GM23248 (cell line): ENCODE measurements around the gene CABYR. TPM values are rescaled to one million over a fixed set of nuclear protein-coding genes. Genes with fewer than 3 reads are reported as not detected.

Experiments
- DNase-seq: peaks from one replicate; pipeline ENCODE4 v3.0.0-alpha.2; 2015
- H2AFZ ChIP-seq: fragments of 200-600 bp; sonication (generic); 2 replicates; pipeline ENCODE4 v1.6.1; 2016; ENCODE audit warnings: antibody characterized with exemption
- H3F3A ChIP-seq: fragments of 200-600 bp; sonication (generic); 2 replicates; pipeline ENCODE4 v1.6.1; 2016; ENCODE audit warnings: mild to moderate bottlenecking, antibody characterized with exemption, mixed run types; ENCODE audit not compliant: insufficient read depth
- H3K27ac ChIP-seq: fragments of 200-600 bp; sonication (generic); 2 replicates; pipeline ENCODE4 v1.5.1; 2016; ENCODE audit warnings: mild to moderate bottlenecking
- H3K27me3 ChIP-seq: fragments of 200-600 bp; sonication (generic); replicated peaks from 2 replicates; pipeline ENCODE4 v1.6.1; 2016; ENCODE audit warnings: mild to moderate bottlenecking; ENCODE audit not compliant: insufficient read depth
- H3K36me3 ChIP-seq: fragments of 200-600 bp; sonication (generic); 2 replicates; pipeline ENCODE4 v1.6.1; 2016; ENCODE audit warnings: low read depth, mild to moderate bottlenecking
- H3K4me1 ChIP-seq: fragments of 200-600 bp; sonication (generic); 2 replicates; pipeline ENCODE4 v1.6.1; 2016; ENCODE audit warnings: mild to moderate bottlenecking; ENCODE audit not compliant: insufficient read depth
- H3K4me2 ChIP-seq: fragments of 200-600 bp; sonication (generic); one replicate; pipeline ENCODE4 v1.6.1; 2016; ENCODE audit warnings: mild to moderate bottlenecking; ENCODE audit not compliant: unreplicated experiment
- H3K4me3 ChIP-seq: fragments of 200-600 bp; sonication (generic); 2 replicates; pipeline ENCODE4 v1.5.1; 2016; ENCODE audit warnings: mild to moderate bottlenecking
- H3K79me2 ChIP-seq: fragments of 200-600 bp; sonication (generic); 2 replicates; pipeline ENCODE4 v1.6.1; 2016; ENCODE audit warnings: mild to moderate bottlenecking; ENCODE audit not compliant: insufficient read depth
- H3K9ac ChIP-seq: fragments of 200-600 bp; sonication (generic); 2 replicates; pipeline ENCODE4 v1.6.1; 2016; ENCODE audit warnings: mild to moderate bottlenecking
- H3K9me2 ChIP-seq: fragments of 200-600 bp; sonication (generic); 2 replicates; pipeline ENCODE4 v1.6.1; 2016; ENCODE audit warnings: mixed run types, mild to moderate bottlenecking, moderate library complexity; ENCODE audit not compliant: insufficient read depth
- H3K9me3 ChIP-seq: fragments of 200-600 bp; sonication (generic); one replicate; pipeline ENCODE4 v1.6.1; 2017; ENCODE audit warnings: low read depth
- H4K20me1 ChIP-seq: fragments of 200-600 bp; sonication (generic); 2 replicates; pipeline ENCODE4 v1.6.0; 2016; ENCODE audit not compliant: insufficient read depth
- EZH2 ChIP-seq: fragments of 200-600 bp; sonication (generic); IDR thresholded peaks from 2 replicates; pipeline ENCODE4 v1.6.1; 2018; ENCODE audit warnings: antibody characterized with exemption, mild to moderate bottlenecking; ENCODE audit not compliant: insufficient read depth, poor library complexity, severe bottlenecking
- EZH2phosphoT487 ChIP-seq: fragments of 200-600 bp; sonication (generic); IDR thresholded peaks from 2 replicates; pipeline ENCODE4 v1.6.1; 2018; ENCODE audit warnings: antibody characterized with exemption, moderate library complexity, mild to moderate bottlenecking, low read depth; ENCODE audit not compliant: insufficient read depth
- WGBS, 2 experiments: methylation state at CpG; one replicate each; pipeline ENCODE4 v1.1.6; 2015 to 2017; ENCODE audit warnings: low lambda C conversion rate in 2 of 2, low coverage in 1 of 2; ENCODE audit errors: missing lambda C conversion rate in 2 of 2; 5-methylcytosine and 5-hydroxymethylcytosine counted together
- in situ Hi-C: fragments of 300-500 bp; cut with MboI; formaldehyde crosslinking; loops from 2 replicates; pipeline ENCODE4 v1.15.0; 2020
- polyA plus RNA-seq: library from polyadenylated mRNA; unstranded; fragments of >200 nt; fragmentation: Nextera tagmentation; extraction: Ambion mirVana; gene quantifications from 2 replicates; pipeline ENCODE4 v1.2.1, GENCODE V29; 2016
- total RNA-seq: library from RNA; depleted of rRNA; stranded (reverse); fragments of >200 nt; shearing (Covaris generic); gene quantifications from 2 replicates; pipeline ENCODE4 v1.2.3, GENCODE V29; 2014

CABYR gene
- total and polyA plus RNA-seq, 2 experiments from 2014 or later, result 2.9 to 3.6 TPM

- H3K36me3 ChIP-seq, result no peaks in the 10 kb centered on the region
- in situ Hi-C loops, result no loop called here
- no peak overlapping the region for H3K9ac ChIP-seq
- WGBS, 2 experiments, result 83 to 89% methylated on average over 9 of the region's 9 CpGs
- H3K9me3 ChIP-seq, result no peaks in the 10 kb centered on the region
- no peak overlapping the region for H2AFZ ChIP-seq
- H3F3A ChIP-seq, result no peaks in the 10 kb centered on the region
- H3K79me2 ChIP-seq, result no peaks in the 10 kb centered on the region
- H3K27me3 ChIP-seq, result no peaks in the 10 kb centered on the region
- no peaks in the 10 kb centered on the region for H4K20me1 ChIP-seq
- no peaks in the 10 kb centered on the region for H3K9me2 ChIP-seq
- TF ChIP-seq EZH2phosphoT487 (no peak), EZH2 (no peak)
- H3K27ac ChIP-seq, result no peak overlapping the region
- no peak for DNase-seq
- H3K4me1 ChIP-seq, result no peaks in the 10 kb centered on the region
- H3K4me2 ChIP-seq, result no peak overlapping the region
- no peak overlapping the region for H3K4me3 ChIP-seq
Observed at GRCh38 chr18:24195296-24196053, 56.6 kb downstream of the CABYR start.

GRCh38 chr18:24196764-24197163, 57.9 kb downstream of the CABYR start:
- no peak overlapping the region for H3K4me2 ChIP-seq
- DNase-seq, result no peak
- no peaks in the 10 kb centered on the region for H3F3A ChIP-seq
- no peaks in the 10 kb centered on the region for H3K9me3 ChIP-seq
- TF ChIP-seq EZH2phosphoT487 (no peak), EZH2 (no peak)
- H2AFZ ChIP-seq, result no peak overlapping the region
- no peak overlapping the region for H3K9ac ChIP-seq
- no peak overlapping the region for H3K4me3 ChIP-seq
- no peaks in the 10 kb centered on the region for H4K20me1 ChIP-seq
- 92 to 98% methylated on average over 4 of the region's 4 CpGs for WGBS, 2 experiments
- in situ Hi-C loops, result no loop called here
- H3K4me1 ChIP-seq, result no peaks in the 10 kb centered on the region
- no peaks in the 10 kb centered on the region for H3K36me3 ChIP-seq
- no peaks in the 10 kb centered on the region for H3K9me2 ChIP-seq
- H3K79me2 ChIP-seq, result no peaks in the 10 kb centered on the region
- H3K27me3 ChIP-seq, result no peaks in the 10 kb centered on the region
- no peak overlapping the region for H3K27ac ChIP-seq

DNA sequence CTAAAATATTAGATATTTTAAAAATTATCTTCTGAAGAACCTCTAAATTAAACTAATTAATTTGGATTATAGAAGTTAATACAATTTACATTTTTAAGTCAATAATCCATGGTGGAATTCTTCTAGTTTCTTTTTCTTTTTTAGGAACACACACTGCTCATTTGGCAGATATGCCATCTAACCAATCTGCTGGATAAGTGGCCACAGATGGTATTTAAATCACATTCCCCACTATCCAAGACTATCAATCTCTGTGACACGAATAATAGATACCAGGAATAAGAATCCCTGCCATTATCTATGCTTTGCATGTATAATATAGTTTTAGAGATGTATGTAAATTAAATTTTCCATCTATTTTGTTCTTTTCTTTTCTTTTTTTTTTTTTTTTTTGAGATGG, 58.5 kb downstream of the CABYR start:
- H3K9ac ChIP-seq, result no peak overlapping the region
- H4K20me1 ChIP-seq, result no peaks in the 10 kb centered on the region
- no peaks in the 10 kb centered on the region for H3K27me3 ChIP-seq
- no peaks in the 10 kb centered on the region for H3F3A ChIP-seq
- no peak overlapping the region for H3K4me2 ChIP-seq
- no peaks in the 10 kb centered on the region for H3K4me1 ChIP-seq
- TF ChIP-seq EZH2 (no peak), EZH2phosphoT487 (no peak)
- DNase-seq, result no peak
- H3K9me3 ChIP-seq, result no peaks in the 10 kb centered on the region
- in situ Hi-C loops, result no loop called here
- H3K36me3 ChIP-seq, result no peaks in the 10 kb centered on the region
- no peak overlapping the region for H2AFZ ChIP-seq
- no peak overlapping the region for H3K27ac ChIP-seq
- WGBS, 2 experiments, result 34 to 39% methylated on average over 1 of the region's 1 CpG
- no peaks in the 10 kb centered on the region for H3K9me2 ChIP-seq
- H3K79me2 ChIP-seq, result no peaks in the 10 kb centered on the region
- H3K4me3 ChIP-seq, result no peak overlapping the region

DNA sequence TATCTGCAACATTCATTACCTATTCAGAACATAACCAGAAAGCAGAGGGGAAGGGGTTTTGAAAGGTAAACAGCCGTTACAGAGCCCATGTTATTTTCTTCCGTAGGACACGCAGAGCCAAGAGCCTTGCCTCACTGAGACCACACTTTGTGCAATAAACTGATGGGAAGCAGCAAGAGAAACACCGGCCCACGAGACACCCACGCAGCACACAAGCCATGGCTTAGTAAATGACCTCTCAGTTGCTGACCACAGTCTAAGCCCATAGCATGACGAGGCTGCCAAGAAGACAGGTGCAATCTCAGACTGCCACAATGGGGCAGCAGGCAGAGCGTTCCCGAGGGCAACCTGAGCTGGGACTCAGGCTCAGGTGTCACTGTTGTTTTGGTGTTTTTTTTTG, 59.6 kb downstream of the CABYR start:
- H3K9me3 ChIP-seq, result no peaks in the 10 kb centered on the region
- 82 to 83% methylated on average over 9 of the region's 9 CpGs for WGBS, 2 experiments

More for the DNA sequence above, 59.6 kb downstream of the CABYR start:
- H3K9me2 ChIP-seq, result no peaks in the 10 kb centered on the region
- H3F3A ChIP-seq, result no peaks in the 10 kb centered on the region
- H2AFZ ChIP-seq, result no peak overlapping the region
- H3K4me3 ChIP-seq, result no peak overlapping the region
- DNase-seq, result no peak
- H3K4me2 ChIP-seq, result no peak overlapping the region
- no peaks in the 10 kb centered on the region for H4K20me1 ChIP-seq
- no peaks in the 10 kb centered on the region for H3K4me1 ChIP-seq
- no peak overlapping the region for H3K27ac ChIP-seq
- H3K36me3 ChIP-seq, result no peaks in the 10 kb centered on the region
- H3K27me3 ChIP-seq, result no peaks in the 10 kb centered on the region
- H3K9ac ChIP-seq, result no peak overlapping the region
- in situ Hi-C loops, result no loop called here
- H3K79me2 ChIP-seq, result no peaks in the 10 kb centered on the region
- TF ChIP-seq EZH2phosphoT487, result no peak
- no peak for TF ChIP-seq EZH2
